Activated T-cell treated with anti-CD3 and anti-CD28 coated beads, Interleukin-2, amount 50 U/mL, for 72 hours (primary cell): ENCODE measurements around the gene TSPAN4. TPM values are rescaled to one million over a fixed set of nuclear protein-coding genes. Genes with fewer than 3 reads are reported as not detected.

ENCODE experiments used
- ATAC-seq, 2 donors: fragments of 150-1000 bp; cut with Tn5 transposase; replicated peaks in 1 of 2; 2 replicates each; pipeline ENCODE4 v1.10.0; 2021; ENCODE audit warnings: moderate library complexity in 2 of 2, mild to moderate bottlenecking in 1 of 2
- DNase-seq, 2 donors: peaks; one replicate each; pipeline ENCODE4 v3.0.0; 2021 to 2022; ENCODE audit warnings: mixed read lengths in 1 of 2
- H3K27ac Mint-ChIP-seq: one replicate; pipeline ENCODE4 v1.8.0; 2022; ENCODE audit warnings: mild to moderate bottlenecking, moderate library complexity, mixed read lengths
- H3K27me3 Mint-ChIP-seq: one replicate; pipeline ENCODE4 v1.8.0; 2022; ENCODE audit warnings: low read depth, mixed read lengths
- H3K36me3 Mint-ChIP-seq, 2 donors: one replicate each; pipeline ENCODE4 v1.8.0; 2022; ENCODE audit warnings: mixed read lengths in 2 of 2, mild to moderate bottlenecking in 1 of 2; ENCODE audit not compliant: insufficient read depth in 2 of 2
- H3K4me1 Mint-ChIP-seq: one replicate; pipeline ENCODE4 v1.8.0; 2022; ENCODE audit warnings: low read depth, mixed read lengths
- H3K4me3 Mint-ChIP-seq, 2 donors: one replicate each; pipeline ENCODE4 v1.8.0; 2022; ENCODE audit warnings: mild to moderate bottlenecking in 2 of 2, mixed read lengths in 2 of 2, moderate library complexity in 2 of 2
- H3K9me3 Mint-ChIP-seq, 2 donors: one replicate each; pipeline ENCODE4 v1.8.0; 2022; ENCODE audit warnings: mixed read lengths in 2 of 2
- total RNA-seq, 2 donors: library from RNA; stranded (reverse); gene quantifications; one replicate each; pipeline ENCODE4 v1.2.3, GENCODE V29; 2022

TSPAN4 gene
- total RNA-seq, 2 donors from 2014 or later: 12.2 to 14.9 TPM

DNA sequence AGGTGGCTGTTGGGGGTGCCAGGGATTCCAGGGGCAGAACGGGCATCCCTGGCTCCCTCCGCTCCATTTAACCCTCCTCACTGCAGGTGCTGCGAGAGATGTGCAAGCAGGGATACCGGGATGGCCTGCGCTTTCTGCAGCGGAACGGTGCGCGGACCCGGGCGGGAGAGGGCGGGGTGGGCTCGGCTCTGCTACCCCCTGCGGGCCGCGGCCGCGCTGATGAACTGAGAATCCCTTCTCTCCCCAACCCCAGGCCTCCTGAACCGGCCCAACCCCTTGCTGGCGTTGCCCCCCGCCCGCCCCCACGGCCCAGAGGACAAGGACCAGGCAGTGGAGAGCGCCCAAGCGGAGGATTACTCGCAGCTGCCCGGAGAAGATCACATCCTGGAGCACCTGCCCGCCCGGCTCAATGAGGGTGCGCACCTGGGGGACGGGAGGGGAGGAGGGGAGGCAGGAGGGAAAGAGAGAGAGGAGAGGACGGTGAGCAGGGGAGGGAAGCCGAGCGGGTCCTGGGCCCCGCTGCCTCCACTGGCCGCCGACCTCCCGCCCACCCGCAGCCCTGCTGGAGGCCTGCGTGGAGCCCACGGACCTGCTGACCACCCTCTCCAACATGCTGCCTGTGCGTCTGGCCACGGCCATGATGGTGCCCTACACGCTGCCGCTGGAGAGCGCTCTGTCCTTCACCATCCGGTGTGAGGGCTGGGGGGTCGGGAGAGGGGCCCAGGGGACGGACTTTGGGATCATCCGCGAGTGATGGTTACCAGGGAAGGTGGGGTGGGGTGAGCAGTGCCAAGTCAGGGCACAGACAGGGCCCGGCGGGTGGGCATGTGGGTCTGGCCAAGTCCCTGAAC lies 19.0 kb upstream of the TSPAN4 start:
- H3K9me3 Mint-ChIP-seq: no peaks in the 10 kb centered on the region
- H3K4me3 Mint-ChIP-seq: no peak overlapping the region
- H3K27me3 Mint-ChIP-seq: peaks cover 13% of the 10 kb centered on the region
- H3K4me1 Mint-ChIP-seq: peaks cover 20% of the 10 kb centered on the region
- H3K36me3 Mint-ChIP-seq: peaks cover 2 to 3% of the 10 kb centered on the region in 2 donors
- DNase-seq: no peak
- no peak overlapping the region for H3K27ac Mint-ChIP-seq
- ATAC-seq: no peak

DNA sequence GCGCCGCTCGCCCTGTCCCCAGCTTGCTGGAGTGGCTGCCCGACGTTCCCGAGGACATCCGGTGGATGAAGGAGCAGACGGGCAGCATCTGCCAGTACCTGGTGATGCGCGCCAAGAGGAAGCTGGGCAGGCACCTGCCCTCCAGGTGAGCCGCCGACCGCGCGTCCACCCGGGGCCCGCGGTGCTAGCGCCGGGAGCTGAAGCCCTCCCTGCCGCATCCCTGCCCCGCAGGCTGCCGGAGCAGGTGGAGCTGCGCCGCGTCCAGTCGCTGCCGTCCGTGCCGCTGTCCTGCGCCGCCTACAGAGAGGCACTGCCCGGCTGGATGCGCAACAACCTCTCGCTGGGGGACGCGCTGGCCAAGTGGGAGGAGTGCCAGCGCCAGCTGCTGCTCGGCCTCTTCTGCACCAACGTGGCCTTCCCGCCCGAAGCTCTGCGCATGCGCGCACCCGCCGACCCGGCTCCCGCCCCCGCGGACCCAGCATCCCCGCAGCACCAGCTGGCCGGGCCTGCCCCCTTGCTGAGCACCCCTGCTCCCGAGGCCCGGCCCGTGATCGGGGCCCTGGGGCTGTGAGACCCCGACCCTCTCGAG lies 18.3 kb upstream of the TSPAN4 start:
- Mint-ChIP-seq H3K4me1 (peaks cover 26% of the 10 kb centered on the region), H3K36me3 (peaks cover 2 to 3% of the 10 kb centered on the region in 2 donors), H3K27ac (no peak overlapping the region), H3K4me3 (no peak overlapping the region), H3K9me3 (no peaks in the 10 kb centered on the region), H3K27me3 (peaks cover 20% of the 10 kb centered on the region)
- DNase-seq (no peak), ATAC-seq (no peak)

DNA sequence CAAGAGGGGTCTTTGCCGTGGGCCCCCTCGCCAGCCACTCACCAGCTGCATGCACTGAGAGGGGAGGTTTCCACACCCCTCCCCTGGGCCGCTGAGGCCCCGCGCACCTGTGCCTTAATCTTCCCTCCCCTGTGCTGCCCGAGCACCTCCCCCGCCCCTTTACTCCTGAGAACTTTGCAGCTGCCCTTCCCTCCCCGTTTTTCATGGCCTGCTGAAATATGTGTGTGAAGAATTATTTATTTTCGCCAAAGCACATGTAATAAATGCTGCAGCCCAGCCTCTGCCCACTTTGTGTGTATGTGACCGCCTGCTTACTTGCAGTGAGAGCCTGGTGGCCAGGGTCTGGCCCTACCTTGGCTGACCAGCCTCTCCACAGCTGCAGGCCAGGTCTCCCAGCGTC lies 17.7 kb upstream of the TSPAN4 start:
- Mint-ChIP-seq H3K4me1 (peaks cover 29% of the 10 kb centered on the region), H3K36me3 (peaks cover 2 to 3% of the 10 kb centered on the region in 2 donors)

DNA sequence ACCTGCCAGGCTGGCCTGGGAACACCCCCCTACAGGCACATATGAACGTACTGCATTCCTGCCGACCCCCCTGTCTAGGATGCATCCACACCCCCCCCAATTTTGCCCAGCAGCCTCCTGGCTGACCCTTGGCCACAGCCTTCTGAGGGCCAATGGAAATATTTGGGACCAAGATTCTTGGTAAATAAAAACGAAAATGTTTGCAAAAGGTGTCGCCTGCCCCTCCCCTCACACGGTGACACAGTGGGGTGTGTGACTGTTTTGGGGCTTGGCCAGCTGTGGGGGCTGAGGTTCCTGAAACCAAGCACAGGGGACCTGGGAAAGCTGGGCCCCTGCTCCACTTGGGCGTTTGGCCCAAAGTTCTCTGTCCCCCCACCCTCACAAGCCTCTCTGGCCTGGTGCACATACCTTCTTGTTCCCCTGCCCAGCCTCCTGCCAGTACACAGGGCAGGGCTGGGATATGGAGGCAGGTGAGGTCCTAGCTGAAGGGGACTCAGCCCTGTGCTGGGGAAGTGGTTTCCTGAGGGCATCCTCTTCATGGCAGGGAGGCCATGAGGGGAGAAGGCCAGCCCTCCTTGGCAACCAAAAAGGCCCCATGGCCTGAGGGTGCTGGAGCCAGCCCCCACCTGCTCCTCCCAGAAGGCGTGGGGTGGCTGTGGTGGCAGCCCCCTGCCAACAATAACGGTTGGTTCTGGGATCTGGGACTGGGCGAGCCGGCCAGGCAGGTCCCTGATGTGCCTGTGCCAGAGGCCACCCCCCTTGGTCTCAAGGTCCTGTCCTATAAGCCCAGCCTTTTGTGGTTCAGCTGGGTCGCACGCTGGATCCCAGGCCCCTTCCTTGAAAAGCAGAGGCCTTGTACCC lies 17.1 kb upstream of the TSPAN4 start:
- H3K4me1 Mint-ChIP-seq: peaks cover 28% of the 10 kb centered on the region
- H3K4me3 Mint-ChIP-seq: no peak overlapping the region
- H3K27me3 Mint-ChIP-seq: peaks cover 24% of the 10 kb centered on the region
- H3K36me3 Mint-ChIP-seq: peaks cover 2 to 3% of the 10 kb centered on the region in 2 donors
- ATAC-seq: no peak
- no peaks in the 10 kb centered on the region for H3K9me3 Mint-ChIP-seq
- DNase-seq: no peak
- no peak overlapping the region for H3K27ac Mint-ChIP-seq

More for the DNA sequence above, 17.7 kb upstream of the TSPAN4 start:
- DNase-seq: no peak
- no peak overlapping the region for H3K27ac Mint-ChIP-seq
- no peak for ATAC-seq
- H3K27me3 Mint-ChIP-seq: peaks cover 24% of the 10 kb centered on the region
- H3K4me3 Mint-ChIP-seq: no peak overlapping the region
- H3K9me3 Mint-ChIP-seq: no peaks in the 10 kb centered on the region

DNA sequence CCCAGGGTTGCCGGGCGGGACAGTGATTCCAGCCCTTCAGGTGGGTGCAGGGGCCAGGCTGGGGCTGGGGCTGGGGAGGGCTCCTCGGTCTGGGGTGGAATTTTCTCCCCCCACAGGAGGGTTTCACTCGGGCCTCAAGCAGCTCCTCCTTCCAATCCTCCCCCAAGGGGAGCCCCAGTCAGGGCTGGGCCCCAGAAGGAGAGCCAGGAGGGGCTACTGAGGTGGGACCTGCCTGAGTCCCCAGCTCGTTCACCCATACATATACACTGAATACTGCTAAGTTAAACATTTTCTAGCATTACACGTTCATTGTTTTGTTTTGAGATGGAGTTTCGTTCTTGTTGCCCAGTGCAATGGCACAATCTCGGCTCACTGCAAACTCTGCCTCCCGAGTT lies 16.4 kb upstream of the TSPAN4 start:
- no peak for ATAC-seq
- Mint-ChIP-seq H3K36me3 (peaks cover 2 to 3% of the 10 kb centered on the region in 2 donors), H3K4me3 (peak overlapping the region; percentile 79 to 81), H3K27ac (peak overlapping the region; percentile 46), H3K27me3 (peaks cover 27% of the 10 kb centered on the region), H3K4me1 (peaks cover 23% of the 10 kb centered on the region), H3K9me3 (no peaks in the 10 kb centered on the region)
- no peak for DNase-seq

DNA sequence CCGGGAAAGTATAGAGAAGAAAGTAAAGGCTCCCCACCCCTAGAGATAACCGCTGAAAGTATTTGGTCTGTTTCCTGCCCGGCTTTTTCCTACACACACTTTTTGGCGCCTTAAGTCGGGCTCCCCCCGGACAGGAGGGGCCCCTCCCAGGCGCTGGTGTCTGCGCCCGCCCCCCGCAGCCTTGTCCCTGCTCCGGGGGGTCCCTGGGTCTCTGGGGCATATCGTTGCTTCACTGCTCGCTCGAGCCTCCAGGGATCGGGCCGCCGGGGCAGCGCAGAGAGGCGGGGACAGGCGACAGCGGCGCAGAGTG lies 15.9 kb upstream of the TSPAN4 start:
- H3K4me3 Mint-ChIP-seq: peak overlapping the region; percentile 79 to 81
- H3K27ac Mint-ChIP-seq: no peak overlapping the region
- H3K4me1 Mint-ChIP-seq: peaks cover 26% of the 10 kb centered on the region
- DNase-seq: no peak
- H3K9me3 Mint-ChIP-seq: no peaks in the 10 kb centered on the region
- H3K36me3 Mint-ChIP-seq: peaks cover 2 to 3% of the 10 kb centered on the region in 2 donors
- H3K27me3 Mint-ChIP-seq: peaks cover 32% of the 10 kb centered on the region
- peak in 1 of 2 donors; percentile 1 for ATAC-seq

DNA sequence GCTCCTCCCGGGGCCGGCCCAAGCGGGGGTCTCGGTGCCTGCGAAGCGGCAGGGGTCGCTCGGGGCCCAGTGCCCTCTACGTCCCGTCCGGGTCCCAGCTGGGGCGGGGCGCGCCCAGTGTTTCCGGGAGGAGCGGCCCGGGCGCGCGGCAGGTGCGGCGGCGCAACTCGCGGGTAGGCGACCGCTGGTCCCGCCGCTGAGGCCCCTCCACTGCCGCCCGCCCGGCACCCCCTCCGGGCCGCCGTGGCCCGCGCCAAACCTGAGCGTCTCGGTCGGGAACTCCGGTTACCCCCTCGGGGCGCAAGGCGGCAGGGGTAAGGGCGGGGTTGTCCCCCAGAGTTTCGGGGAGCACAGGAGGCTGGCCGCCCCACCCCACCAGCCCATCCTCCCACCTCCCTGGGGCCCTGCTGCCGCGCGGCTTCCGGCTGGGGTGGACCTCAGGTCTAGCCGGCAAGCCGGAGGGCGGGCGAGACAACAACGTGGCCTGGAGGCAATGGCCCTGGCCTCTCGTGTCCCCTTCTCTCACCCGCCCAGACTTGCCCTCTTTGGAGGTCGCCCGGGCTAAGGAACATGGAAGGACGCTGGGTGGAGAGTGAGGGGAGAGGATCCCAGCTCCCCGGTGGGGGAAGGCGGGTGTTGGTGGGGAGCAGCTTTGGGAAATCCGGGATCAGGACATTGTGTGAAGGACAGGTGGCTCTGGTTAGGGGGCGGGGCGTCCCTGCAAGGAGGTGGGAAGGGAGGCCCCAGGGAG lies 15.3 kb upstream of the TSPAN4 start:
- H3K27me3 Mint-ChIP-seq: peaks cover 36% of the 10 kb centered on the region
- H3K27ac Mint-ChIP-seq: no peak overlapping the region
- H3K9me3 Mint-ChIP-seq: no peaks in the 10 kb centered on the region
- H3K4me1 Mint-ChIP-seq: peaks cover 29% of the 10 kb centered on the region
- peak overlapping the region; percentile 79 to 89 for H3K4me3 Mint-ChIP-seq
- DNase-seq: peak; percentile 48 to 57
- peak; percentile 28 to 49 for ATAC-seq
- H3K36me3 Mint-ChIP-seq: peaks cover 2 to 3% of the 10 kb centered on the region in 2 donors

DNA sequence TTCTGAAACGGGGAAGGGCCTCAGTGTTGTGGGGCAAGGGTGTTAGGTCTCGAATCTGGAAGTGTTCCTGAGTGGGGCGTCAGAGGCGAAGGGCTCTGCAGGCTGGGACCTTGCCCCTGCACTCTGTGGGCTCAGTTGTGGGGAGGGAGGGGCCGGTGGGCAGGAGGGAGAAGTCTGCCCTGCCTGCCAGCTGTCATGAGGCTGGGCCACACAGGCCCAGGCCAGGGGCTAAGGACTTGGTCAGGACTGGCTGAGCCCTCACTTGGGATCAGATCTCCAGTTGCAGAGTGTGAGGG lies 14.8 kb upstream of the TSPAN4 start, which contains the start of gene CRACR2B:
CRACR2B (plus strand) TSS at position 23 of the 296 bp plus-strand sequence. CDS start 689 bp downstream, outside the sequence.
- peaks cover 2 to 3% of the 10 kb centered on the region in 2 donors for H3K36me3 Mint-ChIP-seq
- no peak within 1 kb of the TSS for H3K27ac Mint-ChIP-seq
- ATAC-seq: no peak

DNA sequence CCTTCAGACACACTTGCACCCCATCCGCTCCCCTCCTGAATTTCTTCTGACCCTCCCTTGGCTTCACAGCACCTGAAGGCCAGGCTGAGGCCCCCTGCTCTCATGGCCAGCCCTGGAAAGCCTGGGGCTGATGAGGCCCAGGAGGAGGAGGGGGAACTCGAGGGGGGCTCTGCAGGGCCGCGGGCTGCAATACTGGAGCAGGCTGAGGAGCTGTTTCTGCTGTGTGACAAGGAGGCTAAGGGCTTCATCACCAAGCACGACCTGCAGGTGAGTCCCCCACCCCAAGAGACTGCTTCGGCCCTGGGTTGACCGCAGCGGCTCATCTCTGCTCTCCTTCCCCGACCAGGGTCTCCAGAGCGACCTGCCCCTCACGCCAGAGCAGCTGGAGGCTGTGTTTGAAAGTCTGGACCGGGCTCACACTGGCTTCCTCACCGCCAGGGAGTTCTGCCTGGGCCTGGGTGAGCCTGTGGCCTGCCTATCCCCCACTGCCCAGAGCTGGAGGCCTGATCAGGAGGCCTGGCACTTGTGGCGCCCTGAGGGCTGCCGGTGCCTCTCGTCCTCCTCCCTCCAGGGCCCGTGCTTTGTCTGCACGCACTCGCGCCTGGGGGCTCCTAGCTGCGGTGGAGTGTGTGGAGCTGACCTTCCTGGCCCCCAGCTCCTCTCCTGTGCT lies 14.0 kb upstream of the TSPAN4 start:
- Mint-ChIP-seq H3K36me3 (peaks cover 2 to 3% of the 10 kb centered on the region in 2 donors), H3K9me3 (no peaks in the 10 kb centered on the region), H3K27ac (no peak overlapping the region), H3K27me3 (peaks cover 36% of the 10 kb centered on the region), H3K4me3 (peak overlapping the region; percentile 79 to 89), H3K4me1 (peaks cover 29% of the 10 kb centered on the region)
- DNase-seq: no peak
- no peak for ATAC-seq

More for the DNA sequence above, 14.8 kb upstream of the TSPAN4 start, which contains the start of gene CRACR2B:
- Mint-ChIP-seq H3K4me1 (peaks cover 29% of the 10 kb centered on the region), H3K27me3 (peaks cover 36% of the 10 kb centered on the region), H3K4me3 (peak within 1 kb of the TSS; percentile 79 to 89), H3K9me3 (no peaks in the 10 kb centered on the region)
- no peak for DNase-seq

DNA sequence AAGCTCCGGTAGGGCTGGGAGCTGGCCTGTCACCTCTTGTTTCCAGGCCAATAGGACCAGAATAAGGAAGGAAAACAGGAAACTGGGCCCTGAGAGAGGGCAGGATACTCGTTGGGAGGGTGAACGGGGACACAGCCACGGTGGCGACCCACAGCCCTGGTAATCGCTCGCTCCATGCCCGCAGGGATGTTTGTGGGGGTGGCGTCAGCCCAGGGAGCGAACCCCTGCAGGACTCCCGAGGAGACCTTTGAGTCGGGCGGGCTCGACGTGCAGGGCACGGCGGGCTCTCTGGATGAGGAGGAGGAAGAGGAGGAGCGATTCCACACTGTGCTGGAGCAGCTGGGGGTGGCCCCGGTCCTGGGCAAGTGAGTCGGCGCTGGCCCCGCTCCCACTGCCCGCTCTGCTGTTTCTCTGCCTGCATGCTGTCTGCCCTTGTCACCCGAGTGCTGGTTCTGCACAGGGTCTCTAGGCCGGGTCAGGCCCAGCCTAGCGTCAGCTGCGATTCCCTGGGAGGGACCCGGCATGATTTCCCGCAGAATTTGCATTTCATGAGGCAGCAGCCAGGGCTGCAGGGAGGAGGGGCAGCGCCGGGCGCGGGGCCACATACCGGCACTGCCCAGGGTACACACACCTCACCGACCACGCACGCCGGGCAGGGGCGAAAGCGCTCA lies 13.3 kb upstream of the TSPAN4 start:
- Mint-ChIP-seq H3K27ac (no peak overlapping the region), H3K4me3 (peak overlapping the region; percentile 74 to 75), H3K27me3 (peaks cover 36% of the 10 kb centered on the region), H3K4me1 (peaks cover 35% of the 10 kb centered on the region), H3K9me3 (no peaks in the 10 kb centered on the region), H3K36me3 (peaks cover 2 to 3% of the 10 kb centered on the region in 2 donors)
- ATAC-seq: no peak
- DNase-seq: no peak

DNA sequence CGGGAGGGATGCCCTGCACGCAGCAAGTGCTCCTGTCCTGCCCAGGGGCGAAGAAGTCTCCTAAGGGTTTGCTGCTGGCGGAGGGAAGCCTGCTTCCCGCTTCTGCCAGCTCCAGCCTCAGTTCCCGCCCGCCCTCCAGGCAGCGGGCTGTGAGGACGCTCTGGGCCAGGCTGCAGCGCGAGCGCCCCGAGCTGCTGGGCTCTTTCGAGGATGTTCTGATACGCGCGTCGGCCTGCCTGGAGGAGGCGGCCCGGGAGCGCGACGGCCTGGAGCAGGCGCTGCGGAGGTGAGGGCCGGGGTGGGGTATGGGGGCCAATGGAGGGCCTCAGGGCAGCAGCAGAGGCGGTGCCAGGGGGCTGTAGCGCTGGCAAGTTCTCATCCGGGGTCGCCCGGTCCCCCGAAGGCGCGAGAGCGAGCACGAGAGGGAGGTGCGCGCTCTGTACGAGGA lies 12.8 kb upstream of the TSPAN4 start:
- Mint-ChIP-seq H3K4me1 (peaks cover 39% of the 10 kb centered on the region), H3K4me3 (peak overlapping the region; percentile 74 to 75), H3K36me3 (peaks cover 2 to 3% of the 10 kb centered on the region in 2 donors), H3K27ac (no peak overlapping the region), H3K9me3 (no peaks in the 10 kb centered on the region), H3K27me3 (peaks cover 36% of the 10 kb centered on the region)
- no peak for DNase-seq
- peak; percentile 4 to 5 for ATAC-seq
